Fibroblast of mammary gland (primary cell): ENCODE results near the gene STK24.
A peak's percentile ranks its signal among the peaks of the same experiment; 100 is the strongest.

Experiments
- DNase-seq: peaks from one replicate; pipeline ENCODE4 v3.0.0-alpha.2; 2010; ENCODE audit warnings: low read depth
- H3K4me3 ChIP-seq: 2 replicates; pipeline ENCODE4 v1.5.1; 2011; ENCODE audit warnings: low read depth, mild to moderate bottlenecking, low read length, moderate library complexity; ENCODE audit not compliant: control insufficient read depth
- CTCF ChIP-seq: conservative IDR thresholded peaks from 2 replicates; pipeline ENCODE4 v1.5.1; 2011; ENCODE audit warnings: low read depth, low read length, inconsistent platforms; ENCODE audit not compliant: control insufficient read depth, insufficient read depth

The STK24 gene

DNA sequence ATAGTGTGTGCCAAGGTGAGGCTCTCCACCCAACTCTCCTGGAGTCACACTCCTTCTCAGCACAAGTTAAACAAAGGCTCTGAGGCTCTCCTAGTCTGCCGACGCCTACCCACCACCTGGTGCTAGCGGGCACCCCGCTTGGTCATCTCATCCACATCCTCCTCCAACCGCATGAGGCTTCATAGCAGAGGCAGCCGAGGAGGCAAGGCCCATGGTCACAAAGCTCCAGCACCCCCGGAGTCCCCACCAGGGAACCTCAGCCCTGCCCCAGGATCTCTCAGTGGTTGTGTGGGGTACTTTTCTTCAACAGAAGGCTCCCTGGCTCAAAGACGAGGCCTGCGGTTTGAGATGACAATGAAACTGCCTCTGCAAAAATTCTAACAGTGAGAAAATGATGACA, 43.0 kb downstream of the STK24 start:
- no peak overlapping the region for H3K4me3 ChIP-seq
- no peak for TF ChIP-seq CTCF
- no peak for DNase-seq

DNA sequence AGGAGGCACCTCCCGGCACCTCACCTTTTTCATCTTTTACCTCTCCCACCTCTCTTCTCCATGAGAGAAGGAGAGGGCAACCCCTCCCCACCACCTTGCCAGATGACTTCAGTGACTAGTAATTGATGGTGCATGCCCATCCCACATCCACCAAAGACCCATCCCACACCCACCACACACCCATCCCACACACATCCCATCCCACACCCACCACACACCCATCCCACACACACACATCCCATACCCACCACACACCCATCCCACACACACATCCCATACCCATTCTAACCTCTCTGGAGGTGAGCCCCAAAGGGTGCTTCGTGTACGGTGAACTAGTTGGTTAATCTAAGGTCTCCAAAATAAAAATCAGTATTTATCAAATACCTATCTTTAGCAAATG, 44.7 kb downstream of the STK24 start:
- DNase-seq, result no peak
- TF ChIP-seq CTCF, result no peak
- no peak overlapping the region for H3K4me3 ChIP-seq

- no peak overlapping the region for H3K4me3 ChIP-seq
- TF ChIP-seq CTCF, result no peak
- DNase-seq, result no peak
Measured at GRCh38 chr13:98530217-98530616, 46.7 kb downstream of the STK24 start.

GRCh38 chr13:98529171-98529570, 47.7 kb downstream of the STK24 start:
- no peak for TF ChIP-seq CTCF
- DNase-seq, result no peak
- H3K4me3 ChIP-seq, result no peak overlapping the region

DNA sequence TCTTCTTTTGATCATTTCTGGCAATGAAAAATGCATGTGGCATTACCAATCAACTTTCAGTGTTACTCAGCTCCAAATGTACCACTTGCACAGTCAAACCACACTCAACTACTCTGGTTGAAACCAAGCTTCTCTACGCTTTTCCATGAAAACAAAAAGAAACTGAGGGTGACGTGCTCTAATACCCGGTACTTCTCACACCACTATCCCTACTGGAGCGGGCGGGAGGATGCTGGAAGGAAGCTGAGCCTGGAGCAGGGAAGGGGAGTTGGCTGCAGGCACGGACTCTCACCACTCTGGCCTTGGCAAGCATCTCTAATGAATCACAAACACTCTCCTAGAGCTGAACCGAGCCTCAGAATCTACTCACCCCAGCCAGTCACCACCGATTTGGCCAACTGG, 48.2 kb downstream of the STK24 start:
- TF ChIP-seq CTCF, result no peak
- no peak overlapping the region for H3K4me3 ChIP-seq
- DNase-seq, result peak; percentile 74

- no peak overlapping the region for H3K4me3 ChIP-seq
- TF ChIP-seq CTCF, result no peak
- no peak for DNase-seq
Measured at GRCh38 chr13:98527526-98527925, 49.4 kb downstream of the STK24 start.

GRCh38 chr13:98526182-98526512, 50.8 kb downstream of the STK24 start:
- DNase-seq, result no peak
- TF ChIP-seq CTCF, result no peak
- H3K4me3 ChIP-seq, result no peak overlapping the region
